GM19351 (cell line): ENCODE data around the gene RBPJL.

ENCODE experiments used
- ATAC-seq: cut with Tn5 transposase; IDR thresholded peaks from one replicate; pipeline ENCODE4 v1.9.1; 2021; ENCODE audit warnings: mild to moderate bottlenecking, moderate library complexity; ENCODE audit not compliant: unreplicated experiment

RBPJL gene, protein sequence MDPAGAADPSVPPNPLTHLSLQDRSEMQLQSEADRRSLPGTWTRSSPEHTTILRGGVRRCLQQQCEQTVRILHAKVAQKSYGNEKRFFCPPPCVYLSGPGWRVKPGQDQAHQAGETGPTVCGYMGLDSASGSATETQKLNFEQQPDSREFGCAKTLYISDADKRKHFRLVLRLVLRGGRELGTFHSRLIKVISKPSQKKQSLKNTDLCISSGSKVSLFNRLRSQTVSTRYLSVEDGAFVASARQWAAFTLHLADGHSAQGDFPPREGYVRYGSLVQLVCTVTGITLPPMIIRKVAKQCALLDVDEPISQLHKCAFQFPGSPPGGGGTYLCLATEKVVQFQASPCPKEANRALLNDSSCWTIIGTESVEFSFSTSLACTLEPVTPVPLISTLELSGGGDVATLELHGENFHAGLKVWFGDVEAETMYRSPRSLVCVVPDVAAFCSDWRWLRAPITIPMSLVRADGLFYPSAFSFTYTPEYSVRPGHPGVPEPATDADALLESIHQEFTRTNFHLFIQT

DNA sequence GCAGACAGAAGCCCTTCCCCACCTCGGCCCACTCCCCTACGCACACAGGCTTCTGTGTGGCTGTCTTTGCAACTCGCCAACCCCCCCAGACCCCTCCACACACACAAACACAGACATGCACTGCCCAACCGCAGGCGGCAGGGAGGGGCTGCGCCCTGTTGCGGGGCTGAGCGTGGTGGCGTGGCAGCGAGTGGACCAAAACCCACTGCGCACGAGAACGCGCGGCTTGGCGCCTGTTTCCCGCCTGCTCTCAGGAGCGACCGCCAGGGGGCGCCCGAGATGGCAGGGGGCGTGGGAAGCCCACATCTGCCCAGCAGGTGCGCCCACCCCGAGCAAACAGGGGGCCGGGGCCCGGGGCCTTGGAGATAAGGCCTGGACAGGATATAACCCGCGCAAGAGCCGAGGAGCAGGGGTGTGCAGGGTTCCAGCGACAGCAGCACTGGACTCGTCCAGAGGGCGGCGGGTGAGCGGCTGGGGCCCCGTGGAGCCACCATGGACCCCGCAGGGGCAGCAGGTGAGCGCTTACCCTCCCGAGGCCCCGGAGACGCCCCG, at the start of gene RBPJL:
Gene RBPJL (plus strand): TSS at position 410 of the 552 bp plus-strand sequence. CDS start 83 bp downstream, at position 493.
- ATAC-seq: no peak

DNA sequence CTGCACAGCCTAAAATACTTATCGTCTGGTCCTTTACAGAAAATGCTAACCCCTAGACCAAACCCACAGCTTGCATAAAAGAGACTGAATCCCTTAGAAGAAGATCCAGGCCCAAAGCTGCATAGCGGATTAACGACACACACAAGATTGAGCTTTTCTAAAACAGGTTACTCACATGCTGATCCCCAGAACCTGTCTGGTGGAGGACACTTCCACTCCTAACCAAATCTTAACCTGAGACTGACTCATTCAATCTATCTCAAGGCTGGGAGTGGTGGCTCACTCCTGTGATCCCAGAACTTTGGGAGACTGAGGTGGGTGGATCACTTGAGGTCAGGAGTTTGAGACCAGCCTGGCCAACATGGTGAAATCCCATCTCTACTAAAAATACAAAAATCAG, 49.5 kb upstream of the RBPJL start:
- ATAC-seq: no peak

DNA sequence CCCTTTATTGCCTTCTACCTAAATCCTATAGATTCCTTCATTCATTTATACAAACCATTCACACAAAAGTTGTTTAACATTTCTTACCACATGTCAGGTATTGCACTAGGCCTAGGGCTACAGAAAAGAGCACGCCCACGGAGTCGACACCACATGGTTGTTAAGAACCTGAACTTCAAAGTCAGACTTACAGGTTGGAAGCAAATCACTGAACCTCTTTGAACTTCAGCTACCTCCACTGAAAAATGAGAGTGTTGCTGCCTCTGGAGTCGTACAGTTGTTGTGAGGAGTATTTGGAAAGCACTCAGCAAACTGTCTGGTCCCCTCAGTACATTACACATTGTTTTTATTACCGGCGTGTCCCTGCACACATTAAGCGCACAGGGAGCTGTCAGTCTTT, 48.9 kb upstream of the RBPJL start:
- no peak for ATAC-seq

DNA sequence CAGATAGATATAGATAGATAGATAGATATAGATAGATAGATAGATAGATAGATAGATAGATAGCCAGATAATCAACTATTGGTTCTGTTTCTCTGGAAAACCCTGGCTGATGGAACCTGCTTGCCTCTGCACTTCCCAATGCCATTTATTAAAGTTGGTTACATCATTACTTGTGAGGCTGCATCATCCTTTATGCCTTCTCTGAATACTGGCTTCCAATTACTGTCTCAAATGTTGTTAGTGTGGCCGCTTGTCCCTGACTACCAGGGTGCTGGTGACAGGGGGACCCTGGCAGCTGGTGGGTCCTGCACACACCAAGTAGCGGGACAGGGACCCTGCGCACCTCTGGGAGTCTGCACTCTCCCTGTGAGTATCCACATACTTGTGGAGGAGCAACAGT, 48.4 kb upstream of the RBPJL start:
- no peak for ATAC-seq

DNA sequence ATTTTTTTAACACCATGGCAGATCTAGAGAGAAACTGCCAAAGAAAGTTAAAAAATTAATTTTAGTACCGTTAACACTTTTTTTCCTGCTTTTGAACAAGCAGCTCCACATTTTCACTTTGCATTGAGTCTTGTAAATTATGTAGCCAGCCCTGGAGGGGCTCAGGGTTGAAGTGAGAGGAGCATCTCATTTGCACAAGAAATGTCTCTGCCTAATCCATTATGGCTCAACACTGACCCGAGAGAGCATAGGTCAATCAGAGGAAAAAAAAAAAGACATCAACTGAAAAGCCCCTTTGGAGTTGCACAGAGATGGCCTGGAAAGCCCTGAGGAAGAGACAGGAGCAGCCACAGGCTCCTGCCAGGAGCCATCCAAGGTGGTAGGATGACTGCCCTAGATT, 48.0 kb upstream of the RBPJL start:
- ATAC-seq: no peak

DNA sequence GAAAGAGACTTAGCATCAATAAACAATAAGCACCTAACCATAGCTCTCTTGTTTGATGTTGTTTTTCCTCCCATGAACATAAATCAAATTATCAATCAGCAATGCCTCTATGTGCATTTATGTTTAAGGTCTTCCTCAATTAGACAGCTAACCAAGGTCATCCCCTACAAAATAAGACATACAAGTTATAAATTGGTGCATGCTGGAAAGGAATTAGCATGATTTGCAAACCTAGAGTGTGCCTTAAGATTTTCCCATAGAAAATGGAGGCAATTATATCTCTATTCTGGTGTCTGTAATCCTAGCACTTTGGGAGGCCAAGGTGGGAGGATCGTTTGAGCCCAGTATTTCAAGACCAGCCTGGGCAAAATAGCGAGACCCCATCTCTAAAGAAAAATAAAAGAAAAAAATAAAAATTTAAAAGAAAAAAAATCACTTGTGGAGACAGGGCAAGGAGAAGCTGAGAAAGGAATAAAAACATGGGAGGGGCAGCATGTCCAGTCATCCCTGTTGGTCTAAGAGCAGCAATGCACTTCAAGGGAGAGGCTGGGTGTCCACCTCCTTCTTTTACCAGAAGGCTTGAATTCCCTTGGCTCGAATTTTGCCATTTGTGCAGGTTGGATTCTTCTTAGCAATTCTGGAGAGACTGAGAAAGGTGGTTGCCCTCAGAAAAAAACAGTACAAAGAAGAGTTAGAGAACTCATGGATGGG, 42.9 kb upstream of the RBPJL start:
- no peak for ATAC-seq

DNA sequence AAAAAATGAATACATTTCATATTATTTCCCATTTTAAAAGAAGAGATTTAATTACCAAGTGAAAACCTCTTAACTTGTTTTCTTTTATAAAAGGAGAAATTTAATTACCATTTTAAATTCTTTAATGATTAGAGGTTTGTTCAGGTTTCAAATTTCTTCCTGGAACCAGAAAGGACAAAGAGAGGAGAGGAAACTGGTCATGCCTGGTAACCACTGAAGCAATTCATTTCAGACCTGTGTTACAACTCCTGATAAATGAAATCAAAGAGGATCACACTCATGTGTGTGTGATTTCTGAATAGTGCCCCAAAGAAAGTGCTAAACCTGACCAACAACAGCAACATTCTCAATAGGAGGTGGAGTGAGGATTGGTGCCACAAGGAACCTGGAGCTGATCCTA, 39.7 kb upstream of the RBPJL start:
- no peak for ATAC-seq

DNA sequence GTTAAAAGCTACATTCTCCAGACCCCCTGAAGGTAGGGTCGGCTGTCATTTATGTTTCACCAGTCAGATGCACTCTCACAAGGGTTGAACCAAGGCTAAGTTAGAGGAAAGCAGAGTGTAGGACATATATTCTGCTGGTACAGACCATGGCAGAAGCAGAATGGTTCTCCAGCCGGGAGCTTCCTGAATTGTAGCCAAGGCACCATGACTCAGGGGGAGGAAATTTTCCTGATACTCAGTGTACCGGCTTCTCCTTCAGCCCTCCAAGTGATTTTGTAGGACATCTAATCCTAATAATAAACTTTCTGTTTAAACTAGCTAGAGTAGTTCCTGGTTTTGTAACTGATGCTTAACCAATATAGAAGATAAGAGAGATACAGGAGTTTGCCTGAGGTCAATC, 38.1 kb upstream of the RBPJL start:
- ATAC-seq: no peak

DNA sequence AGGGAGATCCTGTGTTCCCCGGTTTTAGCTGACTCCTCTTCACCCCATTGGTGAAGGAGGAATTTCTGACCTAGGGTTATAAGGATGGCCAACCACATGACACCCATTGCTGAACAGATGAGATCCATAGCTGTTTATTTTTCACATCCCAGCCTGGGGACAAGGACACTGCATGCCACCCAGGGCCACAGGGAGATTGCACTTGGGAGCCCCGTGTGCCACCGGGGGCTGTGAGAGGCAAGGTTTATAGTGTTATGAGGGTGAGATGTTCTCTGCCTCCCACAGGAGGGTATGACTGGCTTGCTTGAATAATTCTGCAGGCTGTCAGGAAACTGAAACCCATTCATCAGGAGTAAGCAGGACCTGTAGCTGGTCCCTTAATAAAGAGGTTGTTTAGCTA, 37.6 kb upstream of the RBPJL start:
- ATAC-seq: no peak

DNA sequence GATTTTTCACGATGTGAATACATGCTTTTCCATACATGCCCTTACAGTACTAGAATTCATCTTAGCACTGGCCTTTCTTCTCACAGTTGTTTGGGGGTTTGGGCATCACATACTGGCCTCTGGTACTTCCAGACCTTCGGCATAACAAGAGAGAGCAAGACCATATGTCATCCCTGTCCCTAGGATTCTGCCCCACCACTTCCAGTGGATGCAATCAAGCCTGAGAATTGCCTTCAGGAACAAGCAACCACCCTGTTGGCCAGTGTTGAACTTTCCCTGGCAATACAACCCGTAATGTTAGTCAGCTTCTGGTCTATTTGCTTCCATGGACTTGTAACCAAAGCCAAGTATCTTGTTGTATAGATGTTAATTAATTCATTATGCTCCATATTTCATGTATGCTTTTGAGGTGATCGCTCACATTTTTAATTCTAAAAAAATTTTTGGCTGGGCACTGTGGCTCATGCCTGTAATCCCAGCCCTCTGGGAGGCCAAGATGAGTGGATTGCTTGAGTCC, 36.8 kb upstream of the RBPJL start:
- ATAC-seq: no peak

DNA sequence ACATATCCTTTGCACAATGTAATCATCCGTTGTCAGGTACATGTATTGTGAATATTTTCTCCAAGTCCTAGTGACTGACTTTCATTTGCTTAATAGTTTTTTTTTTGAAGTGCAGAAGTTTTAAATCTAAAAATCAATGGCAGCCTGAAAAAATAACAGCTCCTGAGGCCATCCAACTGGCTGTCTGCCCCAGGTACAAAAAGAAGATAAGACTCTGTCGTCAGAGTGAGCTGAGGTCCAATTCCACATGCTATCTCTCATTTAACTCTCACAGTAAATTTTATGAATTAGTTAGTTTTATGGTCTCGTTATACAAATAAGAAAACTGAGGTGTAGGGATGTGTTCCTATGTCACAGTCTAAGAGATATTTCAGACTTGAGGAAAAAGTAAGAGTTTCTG, 31.3 kb upstream of the RBPJL start:
- no peak for ATAC-seq

DNA sequence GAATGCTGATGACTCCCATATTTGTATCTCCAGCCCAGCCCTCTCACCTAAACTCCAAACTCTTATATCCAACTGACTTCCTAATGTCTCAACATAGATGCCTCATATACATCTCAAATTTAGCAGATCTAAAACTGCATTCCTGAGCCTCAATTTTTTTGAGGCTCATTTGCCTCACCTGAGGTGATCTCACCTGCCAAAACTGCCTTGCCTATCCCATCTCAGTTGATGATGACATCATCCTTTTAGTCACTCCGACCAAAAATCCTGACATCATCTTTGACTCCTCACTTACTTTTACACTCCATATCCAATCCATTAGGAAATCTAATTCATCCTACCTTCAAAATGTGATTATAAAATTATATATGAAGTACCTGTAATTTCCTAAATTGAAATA, 26.6 kb upstream of the RBPJL start:
- no peak for ATAC-seq

DNA sequence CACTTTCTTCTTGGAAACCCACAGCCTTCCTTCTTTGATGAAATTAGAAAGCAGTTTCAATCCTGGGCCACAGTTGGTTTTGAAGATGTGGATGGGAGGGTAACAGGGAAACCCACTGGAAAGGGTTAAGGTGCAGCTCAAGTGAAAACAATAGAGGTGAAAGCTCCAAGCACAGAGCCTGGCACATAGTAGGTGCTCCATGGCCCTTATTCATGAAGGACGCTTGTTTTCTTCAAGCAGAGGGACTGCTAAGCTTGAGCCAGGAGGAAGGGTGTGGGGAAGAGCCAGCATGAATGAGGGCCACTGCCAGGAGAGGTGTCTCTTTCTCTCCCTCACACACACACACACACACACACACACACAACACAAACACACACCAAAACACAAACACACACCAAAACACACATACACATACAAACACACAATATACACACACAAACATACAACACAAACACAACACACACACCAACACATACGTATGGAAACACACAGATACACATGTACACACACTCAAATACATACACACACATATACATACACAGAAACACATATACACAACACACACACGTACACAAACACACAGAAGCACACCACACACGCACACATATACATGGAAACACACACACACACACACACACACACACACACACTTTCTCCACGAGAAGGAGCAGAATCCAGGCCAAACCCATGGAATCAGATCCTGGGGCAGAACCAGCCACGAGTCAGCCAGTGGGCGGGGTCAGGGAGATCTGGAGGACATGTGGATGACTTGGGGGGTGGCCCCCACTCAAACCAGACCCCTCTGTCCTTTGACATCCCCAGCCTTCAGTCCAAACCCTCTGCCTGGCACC, 23.7 kb upstream of the RBPJL start:
- ATAC-seq: no peak

DNA sequence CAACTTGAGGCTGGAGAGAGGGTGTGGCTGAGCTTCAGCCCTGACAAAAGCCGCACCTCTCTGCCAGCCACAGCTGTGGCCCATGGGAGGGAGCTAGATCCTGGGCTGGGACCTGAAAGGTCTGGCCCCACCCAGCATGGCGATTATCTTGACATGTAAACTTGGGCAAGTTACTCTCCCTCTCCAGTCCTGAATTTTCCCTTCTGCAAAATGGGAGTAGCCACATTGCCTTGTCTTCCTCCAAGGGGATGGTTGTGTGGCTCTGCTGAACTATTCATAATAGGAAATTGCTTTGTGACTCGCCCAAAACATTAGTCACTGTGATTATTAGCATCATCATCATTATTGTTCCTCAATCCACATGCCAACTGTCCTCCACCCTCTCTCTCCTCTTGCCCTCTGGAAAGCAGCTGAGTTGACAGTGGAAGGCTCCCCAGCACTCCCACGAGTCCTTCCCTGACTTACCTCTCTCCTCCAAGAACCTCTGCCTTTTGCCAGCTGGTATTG, 23.0 kb upstream of the RBPJL start:
- no peak for ATAC-seq

DNA sequence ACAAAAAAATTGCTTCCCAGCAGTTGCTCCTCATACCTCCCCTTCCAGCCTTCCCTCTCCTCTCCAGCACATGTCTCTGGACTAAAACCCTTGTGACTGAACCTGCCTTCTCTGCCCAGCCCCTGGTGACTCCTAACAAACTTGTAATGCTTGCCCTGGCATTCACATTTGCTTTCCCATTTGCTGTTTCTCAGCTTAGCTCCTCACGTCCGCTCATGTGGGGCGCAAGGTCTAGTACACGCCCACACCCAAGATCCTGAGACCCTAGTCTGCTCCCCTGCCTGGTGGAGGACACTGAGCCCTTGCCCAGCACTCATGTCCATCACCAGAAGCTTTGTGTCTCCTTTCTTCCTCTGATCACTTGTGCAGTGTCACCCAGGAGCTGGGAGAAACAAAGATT, 18.3 kb upstream of the RBPJL start:
- ATAC-seq: no peak

DNA sequence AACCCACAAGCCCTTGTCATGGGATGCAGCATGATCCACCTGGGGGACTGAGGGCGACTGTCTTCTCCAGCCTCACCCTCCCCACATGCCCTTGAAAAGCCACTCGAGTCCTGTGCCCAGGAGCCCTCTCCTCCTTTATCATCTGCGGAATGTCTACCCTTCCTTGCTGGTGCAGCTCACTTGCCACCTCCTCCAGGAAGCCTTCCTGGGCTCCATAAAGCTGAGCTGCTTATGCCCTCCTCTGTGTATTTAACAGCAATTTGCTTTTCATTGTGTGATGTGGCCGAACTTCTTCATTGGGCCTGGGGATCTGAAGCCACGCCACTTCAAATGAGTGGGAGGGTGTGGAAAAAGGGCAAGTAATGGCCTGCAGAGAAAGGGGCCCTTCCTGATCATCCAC, 17.8 kb upstream of the RBPJL start:
- no peak for ATAC-seq

DNA sequence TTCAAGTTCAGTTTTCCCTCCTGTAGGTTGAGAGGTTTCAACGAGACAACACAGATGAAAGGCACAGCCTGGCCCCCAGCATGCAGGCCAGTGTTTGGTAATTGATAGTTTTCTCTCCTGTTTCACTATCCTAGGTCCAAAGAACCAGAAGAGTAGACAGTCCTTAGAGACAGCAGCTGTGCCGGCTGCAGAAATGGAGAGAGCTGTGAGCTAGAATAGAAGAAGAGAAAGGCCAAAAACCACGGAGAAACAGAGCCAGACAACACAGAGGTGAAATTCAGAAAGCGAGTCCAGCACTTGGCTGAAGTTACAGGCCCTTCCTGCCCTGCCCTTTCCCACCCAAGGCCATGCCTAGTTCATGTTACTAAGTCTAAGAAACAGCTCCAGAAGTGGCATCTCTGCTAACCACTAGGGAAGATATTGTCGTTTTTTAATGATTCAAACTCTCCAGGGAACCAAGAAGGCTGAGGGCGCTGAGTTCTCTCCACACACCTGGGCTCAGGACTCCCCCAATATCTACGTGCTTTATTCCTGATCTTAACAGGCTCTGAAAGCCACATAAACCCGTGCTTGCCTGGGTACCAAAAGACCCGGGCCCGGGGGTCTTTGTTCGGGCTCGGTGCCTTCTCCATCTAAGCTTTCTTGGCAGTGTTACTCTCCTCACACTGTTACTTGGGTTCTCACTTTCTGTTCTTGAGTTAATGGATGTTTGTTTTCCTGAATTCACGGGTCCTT, 16.5 kb upstream of the RBPJL start:
- ATAC-seq: no peak

DNA sequence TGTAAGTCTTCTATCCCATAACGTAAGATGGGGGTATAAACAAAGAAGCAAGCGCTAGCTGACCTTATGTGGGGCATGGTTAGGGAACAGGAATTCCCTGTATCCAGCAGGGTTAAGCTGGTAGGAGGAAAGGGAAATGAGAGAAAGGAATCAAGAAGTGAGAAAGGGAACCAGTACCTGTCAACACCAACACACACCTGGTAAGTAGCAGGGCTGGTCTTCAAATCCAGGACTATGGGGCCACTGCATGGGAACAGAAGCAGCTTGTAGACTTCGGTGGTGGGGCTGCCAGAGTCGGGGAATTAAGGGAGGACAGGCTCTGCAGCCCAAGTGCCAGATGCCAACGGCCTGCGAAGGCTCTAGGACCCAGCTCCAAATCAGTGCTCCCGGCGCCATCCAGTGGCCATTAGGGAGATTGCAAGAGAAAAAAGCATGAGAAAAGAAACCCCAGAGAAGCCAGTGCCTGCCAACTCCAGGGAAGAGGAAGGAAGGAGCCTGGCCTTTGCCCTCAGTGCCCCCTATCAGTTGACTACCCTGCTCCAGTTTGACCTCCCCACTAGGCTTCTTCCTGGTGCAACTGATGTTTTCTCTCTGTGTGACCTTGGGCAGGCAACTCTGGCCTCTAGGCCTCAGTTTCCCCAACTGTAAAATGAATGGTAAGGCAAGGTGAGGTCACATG, 15.8 kb upstream of the RBPJL start:
- no peak for ATAC-seq

DNA sequence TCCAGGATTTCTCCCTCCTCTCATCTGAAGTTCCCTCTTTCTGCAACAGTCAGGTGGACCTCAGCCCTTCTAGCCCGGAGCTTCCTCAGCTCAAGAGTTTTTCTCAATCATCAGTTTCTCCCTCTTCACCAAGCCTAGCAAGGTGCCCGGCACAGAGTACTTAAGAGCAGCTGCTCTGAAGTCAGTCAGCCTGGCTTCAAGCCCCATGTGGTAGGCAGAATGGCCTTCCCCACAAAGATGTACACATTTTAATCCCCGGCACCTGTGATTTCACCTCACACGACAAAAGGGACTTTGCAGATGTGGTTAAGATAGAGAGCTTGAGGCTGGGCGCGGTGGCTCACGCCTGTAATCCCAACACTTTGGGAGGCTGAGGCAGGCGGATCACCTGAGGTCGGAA, 15.1 kb upstream of the RBPJL start:
- no peak for ATAC-seq
